Measurements from ENCODE around the gene CELSR1.

Gene CELSR1

DNA sequence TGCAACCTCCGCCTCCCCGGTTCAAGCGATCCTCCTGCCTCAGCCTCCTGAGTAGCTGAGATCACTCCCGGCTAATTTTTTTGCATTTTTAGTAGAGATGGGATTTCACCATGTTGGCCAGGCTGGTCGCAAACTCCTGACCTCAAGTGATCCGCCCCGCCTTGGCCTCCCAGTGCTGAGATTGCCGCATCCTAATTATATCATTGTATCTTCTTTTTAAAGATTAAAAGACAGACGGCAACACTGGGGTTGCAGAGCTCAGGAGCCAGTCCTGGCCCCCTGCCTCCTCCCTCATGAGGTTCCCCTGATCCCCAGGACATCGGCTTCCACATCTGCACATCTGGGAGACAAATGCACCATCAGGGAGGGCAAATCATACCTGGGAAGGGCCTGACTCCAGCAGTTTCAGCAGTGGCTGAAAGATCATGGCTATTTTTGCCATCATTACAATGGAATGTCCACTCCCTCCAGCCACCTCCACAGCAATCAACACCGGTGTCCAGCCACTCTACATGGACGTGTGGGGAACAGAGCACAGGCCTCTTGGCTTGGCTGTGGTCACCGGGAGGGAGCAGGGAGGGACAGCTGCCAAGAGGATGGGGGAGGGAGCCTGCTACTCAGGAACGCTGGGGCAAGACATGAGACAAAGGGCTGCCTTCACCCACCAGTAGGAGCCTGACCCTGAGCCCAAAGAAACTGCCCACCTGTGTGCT, 9.2 kb upstream of the CELSR1 start:
- no peak for DNase-seq (ENCODE audit: low read depth)
- no peak overlapping the region for H3K4me3 ChIP-seq (ENCODE audit: low read depth, low read length)
- in situ Hi-C loops (cut with HindIII; ENCODE audit: low sequenced_read_pairs): no loop called here
- TF ChIP-seq, protein P1, sequence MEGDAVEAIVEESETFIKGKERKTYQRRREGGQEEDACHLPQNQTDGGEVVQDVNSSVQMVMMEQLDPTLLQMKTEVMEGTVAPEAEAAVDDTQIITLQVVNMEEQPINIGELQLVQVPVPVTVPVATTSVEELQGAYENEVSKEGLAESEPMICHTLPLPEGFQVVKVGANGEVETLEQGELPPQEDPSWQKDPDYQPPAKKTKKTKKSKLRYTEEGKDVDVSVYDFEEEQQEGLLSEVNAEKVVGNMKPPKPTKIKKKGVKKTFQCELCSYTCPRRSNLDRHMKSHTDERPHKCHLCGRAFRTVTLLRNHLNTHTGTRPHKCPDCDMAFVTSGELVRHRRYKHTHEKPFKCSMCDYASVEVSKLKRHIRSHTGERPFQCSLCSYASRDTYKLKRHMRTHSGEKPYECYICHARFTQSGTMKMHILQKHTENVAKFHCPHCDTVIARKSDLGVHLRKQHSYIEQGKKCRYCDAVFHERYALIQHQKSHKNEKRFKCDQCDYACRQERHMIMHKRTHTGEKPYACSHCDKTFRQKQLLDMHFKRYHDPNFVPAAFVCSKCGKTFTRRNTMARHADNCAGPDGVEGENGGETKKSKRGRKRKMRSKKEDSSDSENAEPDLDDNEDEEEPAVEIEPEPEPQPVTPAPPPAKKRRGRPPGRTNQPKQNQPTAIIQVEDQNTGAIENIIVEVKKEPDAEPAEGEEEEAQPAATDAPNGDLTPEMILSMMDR (IDR thresholded peaks at IDR 0.05; ENCODE audit: low read depth, low read length, missing control alignments): no peak

DNA sequence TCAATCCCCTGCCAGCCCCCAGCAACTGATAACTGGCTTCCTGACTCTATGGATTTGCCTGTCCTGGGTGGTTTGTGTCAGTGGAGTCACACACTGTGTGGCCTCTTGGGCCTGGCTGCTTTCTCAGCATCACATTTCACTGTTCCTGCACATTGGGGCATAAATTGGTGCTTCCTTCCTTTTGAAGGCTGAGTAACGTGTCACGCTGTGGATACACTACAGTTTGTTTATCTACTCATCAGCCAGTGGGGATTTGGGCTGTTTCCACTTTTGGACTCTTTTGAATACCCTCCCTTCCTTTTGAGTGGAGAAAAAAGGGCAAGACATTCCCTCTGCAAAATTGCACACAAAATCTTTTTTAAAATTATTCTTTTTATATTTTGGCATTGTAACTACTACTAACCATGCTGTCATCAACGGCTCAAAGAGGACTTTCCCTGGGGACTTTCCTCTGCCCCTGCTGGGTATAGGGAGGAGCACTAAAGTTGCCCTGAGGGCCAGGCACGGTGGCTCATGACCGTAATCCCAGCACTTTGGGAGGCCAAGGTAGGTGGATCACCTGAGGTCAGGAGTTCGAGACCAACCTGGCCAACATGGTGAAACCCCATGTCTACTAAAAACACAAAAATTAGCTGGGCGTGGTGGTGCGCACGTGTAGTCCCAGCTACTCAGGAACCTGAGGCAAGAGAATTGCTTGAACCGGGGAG, 7.8 kb upstream of the CELSR1 start:
- TF ChIP-seq, protein P1 (IDR thresholded peaks at IDR 0.05; ENCODE audit: low read depth, low read length, missing control alignments): no peak
- DNase-seq (ENCODE audit: low read depth): no peak

DNA sequence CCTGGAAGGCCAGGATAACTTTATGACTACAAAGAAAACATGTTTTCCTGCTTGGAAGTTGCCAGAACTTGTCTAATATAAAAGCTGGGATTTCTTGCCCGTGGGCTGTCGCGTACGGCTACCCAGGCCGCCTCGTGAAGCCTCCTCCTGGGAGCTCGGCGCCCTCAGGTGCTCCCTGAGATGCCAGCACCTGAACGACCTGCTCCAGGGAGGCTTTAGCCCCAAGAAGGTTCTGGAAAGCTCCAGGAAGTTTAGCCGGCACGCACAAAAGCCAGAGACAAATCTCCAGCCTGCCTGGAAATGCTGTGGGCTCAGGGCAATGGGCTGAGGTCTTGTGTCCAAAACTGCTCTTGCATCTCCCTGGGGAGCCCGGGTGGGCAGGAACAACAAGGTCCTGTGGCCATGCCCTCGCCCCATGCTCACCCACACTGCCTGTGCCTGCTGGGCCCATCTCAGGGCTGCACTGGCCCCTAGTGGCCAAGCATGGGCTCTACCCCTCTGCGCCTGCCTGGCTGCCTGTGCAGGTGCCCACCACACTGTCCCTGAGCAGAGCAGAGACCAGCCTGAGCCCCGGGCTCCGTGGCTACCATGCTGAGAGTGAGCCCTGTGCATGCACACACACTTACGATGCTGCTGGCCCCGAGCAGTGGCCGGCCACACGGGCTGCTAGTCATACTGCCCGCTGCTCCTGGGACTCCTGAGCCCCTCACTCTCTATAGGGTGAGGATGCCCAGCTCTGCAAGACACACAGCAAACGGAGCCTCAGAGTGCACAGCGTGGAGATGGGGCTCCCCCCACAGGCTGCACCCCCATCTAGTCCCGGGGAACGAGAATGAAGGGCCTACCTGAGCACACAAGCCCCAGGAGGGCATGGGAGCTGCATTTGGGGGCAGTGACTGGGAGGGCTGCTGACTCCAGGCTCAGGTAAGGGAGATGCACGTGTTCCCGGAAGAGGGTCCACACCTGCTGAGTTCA, 4.9 kb upstream of the CELSR1 start:
- DNase-seq (ENCODE audit: low read depth): no peak
- in situ Hi-C loops (cut with HindIII; ENCODE audit: low sequenced_read_pairs): no loop called here
- no peak overlapping the region for H3K4me3 ChIP-seq (ENCODE audit: low read depth, low read length)
- TF ChIP-seq, protein P1 (IDR thresholded peaks at IDR 0.05; ENCODE audit: low read depth, low read length, missing control alignments): peak; percentile 98

More for the DNA sequence above, 7.8 kb upstream of the CELSR1 start:
- in situ Hi-C loops (cut with HindIII; ENCODE audit: low sequenced_read_pairs): no loop called here
- no peak overlapping the region for H3K4me3 ChIP-seq (ENCODE audit: low read depth, low read length)

DNA sequence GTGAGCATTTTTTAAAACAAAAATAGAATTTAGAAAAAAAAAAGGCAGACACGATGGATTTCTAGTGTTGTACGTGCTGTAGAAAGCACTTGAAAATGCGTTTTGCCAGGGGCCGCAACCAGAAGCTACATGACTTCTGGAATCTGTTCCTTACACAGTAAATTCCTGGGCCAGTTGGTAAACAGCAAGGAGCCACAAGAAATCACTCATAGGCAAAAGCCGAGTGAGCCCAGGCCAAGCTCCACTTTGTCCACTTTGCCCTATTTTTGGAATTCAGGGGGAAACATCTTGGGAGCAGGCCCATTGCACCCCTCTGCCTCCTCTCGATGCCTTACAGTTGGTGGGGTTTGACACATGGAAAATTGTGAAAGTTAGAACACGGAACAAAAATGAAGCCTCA, 4.1 kb upstream of the CELSR1 start:
- DNase-seq (ENCODE audit: low read depth): no peak
- TF ChIP-seq, protein P1 (IDR thresholded peaks at IDR 0.05; ENCODE audit: low read depth, low read length, missing control alignments): no peak
- in situ Hi-C loops (cut with HindIII; ENCODE audit: low sequenced_read_pairs): no loop called here
- H3K4me3 ChIP-seq (ENCODE audit: low read depth, low read length): no peak overlapping the region

DNA sequence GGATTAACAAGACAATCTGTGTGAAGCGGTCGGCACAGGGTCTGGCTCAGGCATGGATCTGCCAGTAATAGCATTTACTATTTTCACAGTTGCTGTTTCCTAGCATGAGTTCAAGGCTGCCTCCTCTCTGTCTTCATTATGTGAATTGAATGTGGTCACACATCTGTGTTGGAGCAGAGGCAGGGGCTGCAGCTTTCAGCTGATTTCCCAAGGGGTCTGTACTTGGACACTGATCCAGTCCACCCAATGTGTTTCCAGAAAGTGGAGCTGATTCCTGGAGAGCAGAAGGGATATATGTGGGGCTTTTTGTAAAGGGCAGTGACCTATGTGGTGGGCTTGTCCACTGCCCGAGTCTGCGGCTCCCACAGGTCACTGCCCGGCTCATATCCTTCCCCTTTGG, 3.5 kb upstream of the CELSR1 start:
- no peak for DNase-seq (ENCODE audit: low read depth)
- no peak overlapping the region for H3K4me3 ChIP-seq (ENCODE audit: low read depth, low read length)
- in situ Hi-C loops (cut with HindIII; ENCODE audit: low sequenced_read_pairs): no loop called here
- TF ChIP-seq, protein P1 (IDR thresholded peaks at IDR 0.05; ENCODE audit: low read depth, low read length, missing control alignments): no peak

DNA sequence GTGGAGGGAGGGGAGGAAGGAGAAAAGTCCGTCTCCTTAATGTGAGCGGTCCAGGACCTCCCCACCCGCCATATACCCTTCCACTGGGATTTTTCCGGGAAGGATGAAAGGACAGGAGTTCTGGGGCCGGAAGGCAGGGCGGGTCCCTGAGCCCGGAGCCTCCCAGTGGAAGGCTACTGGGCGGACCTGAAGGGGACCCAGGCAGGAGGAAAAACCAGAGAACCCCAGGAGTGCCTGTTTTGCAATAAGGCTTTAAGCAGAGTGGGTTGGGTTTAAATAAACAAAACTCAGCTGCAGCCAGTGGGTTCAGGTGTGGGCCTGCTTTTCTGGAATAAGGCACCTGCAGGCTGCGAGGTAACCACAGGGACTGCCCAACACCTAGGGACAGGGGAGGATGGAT, 1.7 kb upstream of the CELSR1 start:
- H3K4me3 ChIP-seq (ENCODE audit: low read depth, low read length): no peak overlapping the region
- in situ Hi-C loops (cut with HindIII; ENCODE audit: low sequenced_read_pairs): no loop called here
- no peak for DNase-seq (ENCODE audit: low read depth)
- TF ChIP-seq, protein P1 (IDR thresholded peaks at IDR 0.05; ENCODE audit: low read depth, low read length, missing control alignments): no peak
